HEK293 (cell line): ENCODE data around the gene PRSS16.

Experiments
- PRDM4 ChIP-seq: fragments of 450-650 bp; formaldehyde crosslinking; IDR thresholded peaks from 2 replicates; pipeline ENCODE4 v1.5.1; 2017; ENCODE audit warnings: missing biosample characterization, missing genetic modification characterization
- ZBTB21 ChIP-seq: fragments of 450-650 bp; formaldehyde crosslinking; IDR thresholded peaks from 2 replicates; pipeline ENCODE4 v1.5.1; 2017; ENCODE audit warnings: missing biosample characterization, missing genetic modification characterization

- no peak for TF ChIP-seq PRDM4
- TF ChIP-seq ZBTB21 (tag by site-specific recombination): no peak
Measured at GRCh38 chr6:27254566-27254965, 7.1 kb downstream of the PRSS16 start.
